ENCODE data around the gene LRRC37A3. TPM values are rescaled to one million over a fixed set of nuclear protein-coding genes. Genes with fewer than 3 reads are reported as not detected.

Gene LRRC37A3
- total and polyA plus RNA-seq, 2 of the 13 experiments (the other 11 are each of a cell fraction or from before 2014, with no cell fraction given): 0.62 to 1.1 TPM

DNA sequence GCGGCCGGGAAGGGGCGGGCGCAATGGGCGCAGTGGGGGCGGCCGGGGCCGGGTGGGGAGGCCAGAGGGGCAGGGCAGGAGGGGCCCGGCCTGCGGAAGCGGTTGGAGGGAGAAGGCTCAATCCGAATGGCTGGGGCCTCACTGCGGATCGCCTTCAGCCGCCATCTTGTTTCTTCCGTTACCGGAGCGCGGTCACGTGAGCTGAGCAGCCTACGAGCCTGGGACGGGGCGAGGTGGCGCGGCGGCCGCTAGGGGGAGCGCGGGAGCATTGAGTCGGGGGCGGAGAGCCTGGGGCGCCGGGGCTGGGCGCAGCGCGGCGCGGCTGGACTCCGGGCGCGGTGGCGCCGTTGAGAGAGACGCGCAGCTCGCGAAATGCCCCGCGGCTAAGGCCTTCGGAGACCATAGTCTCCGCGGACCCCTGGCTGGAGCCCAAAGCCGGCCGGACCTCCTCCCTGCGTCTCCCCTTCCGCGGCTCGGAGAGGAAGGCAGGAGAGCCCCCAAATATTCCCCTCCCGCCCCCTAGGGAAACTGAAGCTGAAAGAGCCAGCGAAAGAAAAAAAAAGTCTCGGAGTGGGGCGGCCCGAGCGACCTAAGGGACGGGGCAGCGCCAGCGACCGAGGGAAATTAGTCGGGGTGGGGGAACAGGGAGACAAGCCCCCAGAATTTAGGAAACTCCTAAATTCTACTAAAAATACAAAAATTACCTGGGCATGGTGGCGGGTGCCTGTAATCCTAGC lies at the start of gene LRRC37A3 (continued):
- TF ChIP-seq, protein P1, sequence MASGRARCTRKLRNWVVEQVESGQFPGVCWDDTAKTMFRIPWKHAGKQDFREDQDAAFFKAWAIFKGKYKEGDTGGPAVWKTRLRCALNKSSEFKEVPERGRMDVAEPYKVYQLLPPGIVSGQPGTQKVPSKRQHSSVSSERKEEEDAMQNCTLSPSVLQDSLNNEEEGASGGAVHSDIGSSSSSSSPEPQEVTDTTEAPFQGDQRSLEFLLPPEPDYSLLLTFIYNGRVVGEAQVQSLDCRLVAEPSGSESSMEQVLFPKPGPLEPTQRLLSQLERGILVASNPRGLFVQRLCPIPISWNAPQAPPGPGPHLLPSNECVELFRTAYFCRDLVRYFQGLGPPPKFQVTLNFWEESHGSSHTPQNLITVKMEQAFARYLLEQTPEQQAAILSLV (CRISPR knock-in tag; IDR thresholded peaks at IDR 0.05; ENCODE audit: borderline replicate concordance): peak; percentile 64; the same call in 1 of the 2 replicates
- TF ChIP-seq SIN3A (IDR thresholded peaks at IDR 0.05; ENCODE audit: borderline replicate concordance, low read depth, low read length) (0 out of 2 replicates have a peak, but pooled peaks have one; percentile 43), ARID5B (CRISPR knock-in tag; IDR thresholded peaks at IDR 0.05) (peak; percentile 78), ZNF547 (CRISPR knock-in tag; IDR thresholded peaks at IDR 0.05) (0 out of 2 replicates have a peak, but pooled peaks have one; percentile 26), RAD21 (CRISPR knock-in tag; IDR thresholded peaks at IDR 0.05) (peak; percentile 84), MIER3 (CRISPR knock-in tag; IDR thresholded peaks at IDR 0.05; ENCODE audit: borderline replicate concordance) (peak; percentile 84; the same call in 1 of the 2 replicates), NCOR1 (IDR thresholded peaks at IDR 0.05; ENCODE audit: borderline replicate concordance, low read length) (0 out of 2 replicates have a peak, but pooled peaks have one; percentile 3), SIX4 (CRISPR knock-in tag; IDR thresholded peaks at IDR 0.05) (peak; percentile 66), BORCS8-MEF2B (CRISPR knock-in tag; IDR thresholded peaks at IDR 0.05) (peak; percentile 75; the same call in 1 of the 2 replicates), ZNF451 (CRISPR knock-in tag; IDR thresholded peaks at IDR 0.05) (peak; percentile 39)
- TF ChIP-seq, protein P2, sequence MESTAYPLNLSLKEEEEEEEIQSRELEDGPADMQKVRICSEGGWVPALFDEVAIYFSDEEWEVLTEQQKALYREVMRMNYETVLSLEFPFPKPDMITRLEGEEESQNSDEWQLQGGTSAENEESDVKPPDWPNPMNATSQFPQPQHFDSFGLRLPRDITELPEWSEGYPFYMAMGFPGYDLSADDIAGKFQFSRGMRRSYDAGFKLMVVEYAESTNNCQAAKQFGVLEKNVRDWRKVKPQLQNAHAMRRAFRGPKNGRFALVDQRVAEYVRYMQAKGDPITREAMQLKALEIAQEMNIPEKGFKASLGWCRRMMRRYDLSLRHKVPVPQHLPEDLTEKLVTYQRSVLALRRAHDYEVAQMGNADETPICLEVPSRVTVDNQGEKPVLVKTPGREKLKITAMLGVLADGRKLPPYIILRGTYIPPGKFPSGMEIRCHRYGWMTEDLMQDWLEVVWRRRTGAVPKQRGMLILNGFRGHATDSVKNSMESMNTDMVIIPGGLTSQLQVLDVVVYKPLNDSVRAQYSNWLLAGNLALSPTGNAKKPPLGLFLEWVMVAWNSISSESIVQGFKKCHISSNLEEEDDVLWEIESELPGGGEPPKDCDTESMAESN (CRISPR knock-in tag; conservative IDR thresholded peaks at IDR 0.05): peak; percentile 94
- TF ChIP-seq, protein P3, sequence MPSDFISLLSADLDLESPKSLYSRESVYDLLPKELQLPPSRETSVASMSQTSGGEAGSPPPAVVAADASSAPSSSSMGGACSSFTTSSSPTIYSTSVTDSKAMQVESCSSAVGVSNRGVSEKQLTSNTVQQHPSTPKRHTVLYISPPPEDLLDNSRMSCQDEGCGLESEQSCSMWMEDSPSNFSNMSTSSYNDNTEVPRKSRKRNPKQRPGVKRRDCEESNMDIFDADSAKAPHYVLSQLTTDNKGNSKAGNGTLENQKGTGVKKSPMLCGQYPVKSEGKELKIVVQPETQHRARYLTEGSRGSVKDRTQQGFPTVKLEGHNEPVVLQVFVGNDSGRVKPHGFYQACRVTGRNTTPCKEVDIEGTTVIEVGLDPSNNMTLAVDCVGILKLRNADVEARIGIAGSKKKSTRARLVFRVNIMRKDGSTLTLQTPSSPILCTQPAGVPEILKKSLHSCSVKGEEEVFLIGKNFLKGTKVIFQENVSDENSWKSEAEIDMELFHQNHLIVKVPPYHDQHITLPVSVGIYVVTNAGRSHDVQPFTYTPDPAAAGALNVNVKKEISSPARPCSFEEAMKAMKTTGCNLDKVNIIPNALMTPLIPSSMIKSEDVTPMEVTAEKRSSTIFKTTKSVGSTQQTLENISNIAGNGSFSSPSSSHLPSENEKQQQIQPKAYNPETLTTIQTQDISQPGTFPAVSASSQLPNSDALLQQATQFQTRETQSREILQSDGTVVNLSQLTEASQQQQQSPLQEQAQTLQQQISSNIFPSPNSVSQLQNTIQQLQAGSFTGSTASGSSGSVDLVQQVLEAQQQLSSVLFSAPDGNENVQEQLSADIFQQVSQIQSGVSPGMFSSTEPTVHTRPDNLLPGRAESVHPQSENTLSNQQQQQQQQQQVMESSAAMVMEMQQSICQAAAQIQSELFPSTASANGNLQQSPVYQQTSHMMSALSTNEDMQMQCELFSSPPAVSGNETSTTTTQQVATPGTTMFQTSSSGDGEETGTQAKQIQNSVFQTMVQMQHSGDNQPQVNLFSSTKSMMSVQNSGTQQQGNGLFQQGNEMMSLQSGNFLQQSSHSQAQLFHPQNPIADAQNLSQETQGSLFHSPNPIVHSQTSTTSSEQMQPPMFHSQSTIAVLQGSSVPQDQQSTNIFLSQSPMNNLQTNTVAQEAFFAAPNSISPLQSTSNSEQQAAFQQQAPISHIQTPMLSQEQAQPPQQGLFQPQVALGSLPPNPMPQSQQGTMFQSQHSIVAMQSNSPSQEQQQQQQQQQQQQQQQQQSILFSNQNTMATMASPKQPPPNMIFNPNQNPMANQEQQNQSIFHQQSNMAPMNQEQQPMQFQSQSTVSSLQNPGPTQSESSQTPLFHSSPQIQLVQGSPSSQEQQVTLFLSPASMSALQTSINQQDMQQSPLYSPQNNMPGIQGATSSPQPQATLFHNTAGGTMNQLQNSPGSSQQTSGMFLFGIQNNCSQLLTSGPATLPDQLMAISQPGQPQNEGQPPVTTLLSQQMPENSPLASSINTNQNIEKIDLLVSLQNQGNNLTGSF (CRISPR knock-in tag; IDR thresholded peaks at IDR 0.05): peak; percentile 40; the same call in 1 of the 2 replicates

All from HepG2 (cell line).